ENCODE measurements around the gene SGPL1.

Gene SGPL1

GRCh38 chr10:70903262-70903921 lies 87.6 kb downstream of the SGPL1 start:
- no peak for DNase-seq (ENCODE audit: low read depth in 1 of 2, low spot score in 1 of 2)

- no peak for DNase-seq (ENCODE audit: low read depth in 1 of 2, low spot score in 1 of 2)
These were observed 89.6 kb downstream of the SGPL1 start for GRCh38 chr10:70905071-70906021.

- no peak for DNase-seq (ENCODE audit: low read depth in 1 of 2, low spot score in 1 of 2)
These were observed 90.5 kb downstream of the SGPL1 start for GRCh38 chr10:70906031-70906783.

- DNase-seq (ENCODE audit: low read depth in 1 of 2, low spot score in 1 of 2) = no peak
These were observed 91.3 kb downstream of the SGPL1 start for GRCh38 chr10:70906953-70907636.

- no peak for DNase-seq (ENCODE audit: low read depth in 1 of 2, low spot score in 1 of 2)
These were observed 92.1 kb downstream of the SGPL1 start for GRCh38 chr10:70907637-70908405.

- DNase-seq (ENCODE audit: low read depth in 1 of 2, low spot score in 1 of 2) = no peak
These were observed 92.9 kb downstream of the SGPL1 start for GRCh38 chr10:70908406-70909296.

- no peak for DNase-seq (ENCODE audit: low read depth in 1 of 2, low spot score in 1 of 2)
These were observed 93.7 kb downstream of the SGPL1 start for GRCh38 chr10:70909326-70909935.

GRCh38 chr10:70910486-70911341 lies 95.0 kb downstream of the SGPL1 start:
- no peak for DNase-seq (ENCODE audit: low read depth in 1 of 2, low spot score in 1 of 2)

GRCh38 chr10:70911386-70911785 lies 95.6 kb downstream of the SGPL1 start:
- DNase-seq (ENCODE audit: low read depth in 1 of 2, low spot score in 1 of 2) = no peak

- no peak for DNase-seq (ENCODE audit: low read depth in 1 of 2, low spot score in 1 of 2)
These were observed 96.8 kb downstream of the SGPL1 start for GRCh38 chr10:70912556-70912955.

GRCh38 chr10:70913191-70913892 lies 97.6 kb downstream of the SGPL1 start:
- no peak for DNase-seq (ENCODE audit: low read depth in 1 of 2, low spot score in 1 of 2)

- no peak for DNase-seq (ENCODE audit: low read depth in 1 of 2, low spot score in 1 of 2)
These were observed 98.1 kb downstream of the SGPL1 start for GRCh38 chr10:70913893-70914240.

GRCh38 chr10:70914316-70914864 lies 98.6 kb downstream of the SGPL1 start:
- no peak for DNase-seq (ENCODE audit: low read depth in 1 of 2, low spot score in 1 of 2)

GRCh38 chr10:70915206-70915605 lies 99.5 kb downstream of the SGPL1 start:
- no peak for DNase-seq (ENCODE audit: low read depth in 1 of 2, low spot score in 1 of 2)

GRCh38 chr10:70915806-70916205 lies 100.1 kb downstream of the SGPL1 start:
- DNase-seq (ENCODE audit: low read depth in 1 of 2, low spot score in 1 of 2) = no peak

GRCh38 chr10:70916241-70916640 lies 100.5 kb downstream of the SGPL1 start:
- DNase-seq (ENCODE audit: low read depth in 1 of 2, low spot score in 1 of 2) = no peak

- DNase-seq (ENCODE audit: low read depth in 1 of 2, low spot score in 1 of 2) = no peak
These were observed 101.5 kb downstream of the SGPL1 start for GRCh38 chr10:70917226-70917625.
